ENCODE results near the gene RASGRP3.
"Not testable (repeated sequence)": the region's sequence is repeated elsewhere in the genome, so short reads cannot be mapped to it uniquely, and the experiment has no call there.

Gene RASGRP3, protein sequence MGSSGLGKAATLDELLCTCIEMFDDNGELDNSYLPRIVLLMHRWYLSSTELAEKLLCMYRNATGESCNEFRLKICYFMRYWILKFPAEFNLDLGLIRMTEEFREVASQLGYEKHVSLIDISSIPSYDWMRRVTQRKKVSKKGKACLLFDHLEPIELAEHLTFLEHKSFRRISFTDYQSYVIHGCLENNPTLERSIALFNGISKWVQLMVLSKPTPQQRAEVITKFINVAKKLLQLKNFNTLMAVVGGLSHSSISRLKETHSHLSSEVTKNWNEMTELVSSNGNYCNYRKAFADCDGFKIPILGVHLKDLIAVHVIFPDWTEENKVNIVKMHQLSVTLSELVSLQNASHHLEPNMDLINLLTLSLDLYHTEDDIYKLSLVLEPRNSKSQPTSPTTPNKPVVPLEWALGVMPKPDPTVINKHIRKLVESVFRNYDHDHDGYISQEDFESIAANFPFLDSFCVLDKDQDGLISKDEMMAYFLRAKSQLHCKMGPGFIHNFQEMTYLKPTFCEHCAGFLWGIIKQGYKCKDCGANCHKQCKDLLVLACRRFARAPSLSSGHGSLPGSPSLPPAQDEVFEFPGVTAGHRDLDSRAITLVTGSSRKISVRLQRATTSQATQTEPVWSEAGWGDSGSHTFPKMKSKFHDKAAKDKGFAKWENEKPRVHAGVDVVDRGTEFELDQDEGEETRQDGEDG

DNA sequence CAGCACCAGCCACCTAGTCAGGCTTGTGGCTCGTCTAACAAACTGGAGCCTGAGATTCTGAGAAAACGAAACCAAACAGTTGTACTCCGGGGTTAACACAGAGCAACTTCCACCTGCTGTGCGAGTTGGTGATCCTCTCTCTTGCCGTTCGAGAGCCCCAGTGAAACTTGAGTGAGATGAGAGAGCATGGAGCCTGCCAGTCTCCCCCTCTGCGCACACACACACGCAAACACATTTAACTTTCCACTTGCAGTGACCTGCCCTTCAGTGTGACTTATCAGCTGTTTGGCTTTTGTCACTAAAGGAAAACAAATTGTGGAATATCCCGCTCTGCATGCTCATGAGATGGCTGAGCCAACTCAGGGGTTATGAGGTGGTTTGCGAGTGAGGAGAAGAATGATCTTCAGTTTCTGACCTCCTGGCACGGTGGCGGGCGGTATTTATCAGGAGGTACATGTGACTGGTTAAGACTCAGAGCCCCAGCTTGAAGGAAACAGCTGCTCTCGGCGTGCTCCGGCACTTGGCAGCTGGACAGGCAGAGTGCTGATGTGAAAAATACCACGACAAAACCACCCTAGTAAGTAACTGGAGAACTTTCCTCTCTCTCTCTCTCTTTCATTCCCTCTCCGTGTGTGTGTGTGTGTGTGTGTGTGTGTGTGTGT lies at the start of gene RASGRP3:
RASGRP3 (plus strand) TSS at position 519 of the 662 bp plus-strand sequence. CDS start 38,488 bp downstream, outside the sequence.
- peak; percentile 50 for DNase-seq

DNA sequence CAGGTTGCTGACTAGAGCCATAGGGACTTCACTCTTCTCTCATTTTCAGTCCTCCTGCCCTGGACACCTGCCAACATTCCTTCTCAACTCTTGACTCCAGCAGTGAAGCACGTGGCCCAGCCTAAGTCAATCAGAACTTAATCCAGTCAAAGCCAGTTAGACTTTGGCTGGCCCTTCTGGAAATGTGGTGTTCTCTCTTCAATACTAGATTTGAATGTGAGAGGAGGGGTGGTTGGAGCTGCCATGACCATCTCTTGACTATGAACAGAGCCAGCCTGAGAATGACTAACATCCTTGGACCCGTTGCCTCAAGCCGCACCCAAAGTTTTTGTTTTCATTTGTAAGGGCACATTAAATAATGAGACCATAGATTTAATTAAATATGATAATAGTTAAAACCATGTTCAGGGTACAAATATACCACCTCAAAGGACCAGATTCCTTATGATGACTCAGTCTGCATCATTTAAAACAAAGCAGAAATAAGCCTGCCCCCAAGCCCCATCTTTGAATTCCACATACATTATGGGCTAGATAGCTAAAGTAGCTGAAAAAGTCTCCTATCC lies 49.7 kb upstream of the RASGRP3 start:
- no peak for DNase-seq

DNA sequence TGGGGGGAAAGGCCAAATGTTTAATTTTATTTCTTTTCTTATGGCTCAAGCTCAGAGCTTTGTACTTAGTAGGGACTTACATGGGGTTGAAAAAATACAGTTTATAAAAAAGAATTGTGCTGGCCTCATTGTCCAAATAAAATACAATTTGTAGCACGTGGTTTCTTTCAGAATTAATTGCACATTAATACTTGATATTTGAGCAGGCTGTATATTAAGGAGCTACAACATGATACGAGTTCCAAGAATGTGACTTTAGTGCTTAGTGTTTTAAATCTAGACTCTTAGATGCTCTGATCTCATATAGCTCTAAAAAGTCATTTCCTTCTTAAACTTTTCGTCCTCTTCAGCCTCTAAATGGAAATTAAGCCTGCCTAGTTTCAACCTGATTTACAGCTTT lies 46.4 kb upstream of the RASGRP3 start:
- no peak for DNase-seq

DNA sequence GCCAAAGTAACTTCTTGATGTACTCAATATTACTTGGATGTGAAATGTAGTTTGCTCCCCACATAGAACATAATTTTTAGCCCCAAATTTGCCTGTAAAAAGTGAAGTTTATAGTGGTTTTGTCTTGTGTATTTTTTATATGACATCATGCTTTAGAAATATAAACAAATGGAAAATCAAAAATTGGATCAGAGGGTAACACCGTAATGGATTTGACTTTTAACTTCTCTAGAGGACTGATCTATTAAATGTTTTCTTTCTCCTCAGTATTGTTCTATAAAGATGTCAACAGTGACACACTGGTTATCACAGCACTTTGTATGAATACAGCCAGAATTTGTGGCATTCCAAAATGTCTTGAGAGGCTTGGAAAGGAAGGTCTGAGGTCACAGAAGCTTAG lies 45.6 kb upstream of the RASGRP3 start:
- DNase-seq, result no peak

DNA sequence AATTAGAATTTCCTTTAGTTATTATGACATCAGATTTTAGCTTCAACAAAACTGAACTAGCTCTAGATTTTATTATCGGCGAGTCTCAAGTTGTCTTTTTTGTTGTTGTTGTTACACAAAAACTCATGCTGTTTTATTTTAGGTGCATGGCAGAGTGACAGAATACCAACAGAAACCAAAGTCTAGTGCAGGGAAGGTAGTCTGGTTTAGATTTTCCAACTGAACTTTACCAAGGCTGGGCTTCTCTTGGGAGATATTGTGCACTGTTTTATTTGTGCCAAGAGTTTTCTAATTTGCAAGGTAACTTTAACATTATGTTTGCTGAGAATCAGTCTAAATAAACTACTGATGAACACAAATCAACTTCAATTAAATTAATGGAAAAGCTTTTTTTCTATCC lies 43.6 kb upstream of the RASGRP3 start:
- DNase-seq, result no peak

DNA sequence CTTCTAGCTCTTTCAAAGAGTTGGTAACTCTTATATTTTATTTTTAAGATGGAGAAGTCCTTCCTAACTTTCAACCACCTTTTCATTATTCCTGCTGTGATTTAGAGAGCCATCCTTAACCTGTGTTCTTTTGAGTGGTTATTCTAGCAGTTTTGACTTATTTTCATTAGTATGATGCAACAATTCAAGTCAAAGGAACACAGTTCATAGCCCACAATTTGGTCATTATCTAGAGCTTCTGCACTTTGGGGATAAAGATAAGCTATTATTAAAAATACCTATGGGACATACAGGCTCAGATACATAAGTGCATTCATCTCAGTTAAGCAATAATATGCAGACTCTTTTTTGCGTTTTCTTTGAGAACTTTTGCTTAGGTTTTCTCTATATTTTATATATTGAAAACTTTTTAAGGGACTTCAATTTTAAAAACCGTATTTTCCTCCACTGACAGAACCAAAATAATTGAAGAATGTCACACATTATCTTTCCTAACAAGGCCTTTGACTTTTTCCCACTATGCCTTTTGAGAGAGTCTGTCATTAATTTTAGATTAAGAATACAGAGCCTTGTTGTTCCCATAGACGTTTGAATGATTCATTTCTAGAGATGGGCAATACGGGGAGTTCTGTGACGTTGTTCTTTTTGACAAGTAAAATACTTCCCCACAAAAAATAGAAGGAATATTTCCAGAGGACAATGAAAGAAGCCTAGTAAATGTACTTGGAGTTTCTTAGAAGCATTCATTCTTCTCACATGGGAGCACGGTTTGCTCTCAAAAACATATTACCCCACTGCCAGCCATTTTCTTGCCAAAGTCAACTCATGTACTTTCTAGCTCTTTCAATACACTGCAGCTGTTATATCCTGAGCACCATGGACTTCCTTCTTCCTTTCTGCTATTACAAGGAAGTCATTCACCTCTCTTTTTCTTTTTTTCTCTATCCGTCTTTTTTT lies 42.9 kb upstream of the RASGRP3 start:
- DNase-seq, result no peak

DNA sequence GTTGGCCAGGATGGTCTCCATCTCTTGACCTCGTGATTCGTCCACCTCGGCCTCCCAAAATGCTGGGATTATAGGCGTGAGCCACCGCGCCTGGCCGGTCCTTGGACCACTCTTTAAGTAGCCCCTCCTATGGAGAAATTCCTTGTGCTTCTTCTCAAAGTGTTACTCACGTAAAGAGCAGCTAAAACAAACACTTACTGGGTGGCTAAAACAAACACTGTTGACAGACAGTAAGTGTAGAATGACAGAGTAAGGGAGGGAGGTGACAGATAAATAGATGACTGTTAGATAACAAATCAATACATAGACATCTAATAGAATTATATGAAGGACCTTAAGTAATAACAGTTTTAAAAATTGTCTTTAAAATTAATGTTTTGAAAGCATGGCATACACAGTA lies 40.9 kb upstream of the RASGRP3 start:
- DNase-seq, result no peak

DNA sequence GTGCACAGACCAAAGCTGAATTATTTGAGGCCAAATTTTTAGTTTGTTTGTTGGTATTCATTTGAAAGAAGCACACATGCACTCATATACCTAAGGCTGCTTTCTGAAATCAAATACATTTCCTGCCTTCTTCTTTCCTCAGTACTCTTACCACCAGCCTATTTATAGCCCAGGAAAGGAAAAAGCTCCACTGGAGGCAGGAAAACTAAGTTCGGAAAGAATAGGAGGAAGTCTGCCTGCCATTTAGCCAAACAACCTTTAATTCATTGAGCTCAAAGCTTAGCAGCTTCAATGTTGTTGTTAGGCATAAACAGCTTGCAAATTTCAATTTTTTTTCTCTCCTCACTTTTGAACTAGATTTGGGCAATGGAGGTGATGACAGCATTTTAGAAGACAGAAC lies 40.4 kb upstream of the RASGRP3 start:
- no peak for DNase-seq

DNA sequence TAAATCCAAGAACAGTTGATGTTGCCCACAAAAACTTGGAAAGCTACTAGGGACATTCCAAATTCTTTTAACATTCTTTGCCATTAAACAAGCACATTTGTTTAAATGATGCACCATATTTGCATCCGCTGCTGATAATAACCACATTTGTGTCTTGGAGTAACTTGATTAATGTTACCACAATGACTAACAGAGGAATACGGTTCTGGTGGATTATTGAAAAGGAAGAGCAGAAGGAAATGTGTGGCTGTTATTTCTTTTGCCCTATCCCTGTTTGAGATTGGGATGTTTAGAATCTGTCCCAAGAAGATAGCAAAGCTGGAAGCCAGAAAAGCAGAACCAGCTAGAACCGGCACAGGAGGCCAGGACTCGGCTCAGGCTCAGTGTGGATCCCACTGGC lies 39.2 kb upstream of the RASGRP3 start:
- DNase-seq, result no peak

DNA sequence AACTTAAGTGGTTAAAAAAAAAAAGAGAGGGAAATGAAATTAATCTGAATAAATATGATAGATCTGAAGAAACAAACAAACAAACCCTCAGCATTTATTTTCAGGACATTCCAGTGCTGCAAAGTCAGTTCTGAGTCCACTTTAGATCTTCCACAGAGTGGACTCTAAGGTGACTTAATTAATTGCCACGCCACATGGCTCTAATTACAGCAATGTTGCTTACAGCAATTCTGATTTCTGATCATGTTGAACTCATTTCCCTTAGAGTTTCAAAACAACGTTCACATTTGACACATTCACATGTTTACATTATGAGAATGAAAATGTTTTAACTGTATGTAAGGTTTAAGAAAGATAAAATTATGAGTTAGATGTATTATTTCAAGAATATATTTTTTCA lies 38.6 kb upstream of the RASGRP3 start:
- no peak for DNase-seq

DNA sequence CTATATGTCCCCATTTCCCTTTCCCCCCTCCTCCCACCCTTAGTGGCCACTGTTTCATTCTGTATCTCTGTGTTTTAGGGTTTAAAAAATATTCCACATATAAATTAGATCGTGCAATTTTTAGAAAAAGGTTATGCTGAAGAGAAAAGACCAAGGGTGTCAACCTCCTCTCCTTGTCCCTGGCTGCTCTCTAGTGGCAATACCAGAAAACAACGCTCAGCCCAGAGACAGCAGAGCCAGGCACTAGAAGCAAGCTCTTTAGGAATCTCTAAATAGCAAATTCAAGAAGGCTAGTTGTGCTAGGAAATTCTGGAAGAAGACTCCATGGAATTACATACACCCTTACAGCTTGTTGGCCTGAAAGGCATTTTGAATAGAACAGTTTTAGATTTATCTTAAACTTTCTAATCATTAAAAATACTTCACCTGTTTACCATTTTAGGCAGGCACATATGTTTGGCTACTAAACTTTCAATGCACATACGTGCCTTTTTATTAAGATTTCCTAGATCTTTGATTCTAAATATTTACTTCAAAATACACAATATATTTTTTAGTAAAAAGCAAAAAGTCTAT lies 35.1 kb upstream of the RASGRP3 start:
- DNase-seq, result no peak

DNA sequence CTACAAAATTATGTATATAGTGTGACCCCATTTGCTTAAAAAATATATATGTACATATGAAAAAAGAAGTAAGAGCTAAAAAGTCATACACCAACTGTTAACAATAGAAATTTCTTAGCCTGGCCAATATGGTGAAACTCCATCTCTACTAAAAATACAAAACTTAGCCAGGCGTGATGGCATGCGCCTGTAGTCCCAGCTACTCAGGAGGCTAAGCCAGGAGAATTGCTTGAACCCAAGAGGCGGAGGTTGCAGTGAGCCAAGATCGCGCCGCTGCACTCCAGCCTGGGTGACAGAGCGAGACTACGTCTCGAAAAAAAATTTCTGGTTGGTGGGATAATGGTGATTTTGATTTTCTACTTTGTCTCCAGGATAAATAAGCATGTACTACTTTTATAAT lies 34.4 kb upstream of the RASGRP3 start:
- DNase-seq, result not testable (repeated sequence)

DNA sequence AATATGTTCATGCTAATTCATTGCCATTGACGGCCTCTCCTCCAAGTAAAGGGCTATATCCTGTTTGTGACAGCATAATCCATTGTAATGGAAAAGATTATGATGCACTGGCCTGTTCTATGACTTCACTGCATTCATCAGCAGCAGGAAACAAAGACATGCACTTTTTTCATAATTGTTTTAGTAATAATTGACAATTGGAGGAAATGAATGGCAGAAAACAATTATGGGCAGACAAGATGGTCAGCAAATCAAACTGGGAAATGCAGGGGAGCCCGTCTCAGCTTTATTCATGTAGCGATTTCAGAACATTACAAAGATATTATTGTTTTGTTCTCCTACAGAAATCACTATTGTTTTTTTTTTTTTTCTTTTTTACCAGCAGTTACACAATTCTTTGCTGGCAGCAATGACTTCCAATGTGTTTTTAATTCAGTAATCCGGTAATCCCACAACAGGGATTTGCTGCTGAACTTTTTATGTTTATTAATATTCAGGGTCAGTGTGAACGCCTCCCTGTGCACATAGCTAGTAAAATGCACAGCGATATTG lies 33.8 kb upstream of the RASGRP3 start:
- no peak for DNase-seq

DNA sequence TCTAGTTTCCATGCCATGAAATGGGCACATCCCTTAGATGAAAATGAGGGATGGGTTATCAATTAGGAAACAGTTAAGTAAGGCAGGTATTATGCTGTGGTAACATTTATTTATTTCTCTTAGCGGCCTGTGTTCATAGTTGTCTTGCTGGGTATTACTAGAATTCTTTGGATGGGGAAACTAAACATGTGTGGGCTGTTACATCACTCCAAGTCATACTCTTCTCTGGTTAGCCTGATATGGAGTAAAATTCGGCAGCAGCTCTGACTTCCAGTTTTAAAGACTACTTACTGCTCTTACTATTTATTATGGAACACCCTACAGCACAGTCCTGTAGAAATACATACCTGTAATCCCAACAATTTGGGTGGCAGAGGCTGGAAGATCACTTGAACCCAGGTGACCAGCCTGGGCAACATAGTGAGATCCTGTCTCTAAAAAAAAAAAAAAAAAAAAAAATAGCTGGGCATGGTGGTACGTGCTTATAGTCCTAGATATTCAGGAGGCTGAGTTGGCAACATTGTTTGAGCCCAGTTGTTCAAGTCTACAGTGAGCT lies 33.1 kb upstream of the RASGRP3 start:
- DNase-seq, result no peak

DNA sequence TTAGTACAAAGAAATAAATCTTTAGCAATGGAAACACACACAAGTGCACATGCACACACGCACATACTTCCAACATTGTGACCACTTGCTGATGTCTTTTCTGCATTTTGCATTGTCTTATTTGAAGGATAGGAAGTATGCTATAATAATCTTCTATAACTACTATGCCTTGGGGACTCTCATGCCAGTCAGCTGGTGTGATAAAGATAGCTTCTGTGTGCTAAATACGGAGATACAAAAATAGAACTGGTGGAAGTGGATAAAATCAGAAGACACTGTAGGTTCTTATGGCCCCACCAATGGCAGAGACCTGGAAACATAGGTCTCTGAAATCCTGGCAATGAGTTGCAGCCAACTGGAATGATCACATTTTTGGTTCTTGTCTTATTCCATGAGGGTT lies 31.5 kb upstream of the RASGRP3 start:
- no peak for DNase-seq

DNA sequence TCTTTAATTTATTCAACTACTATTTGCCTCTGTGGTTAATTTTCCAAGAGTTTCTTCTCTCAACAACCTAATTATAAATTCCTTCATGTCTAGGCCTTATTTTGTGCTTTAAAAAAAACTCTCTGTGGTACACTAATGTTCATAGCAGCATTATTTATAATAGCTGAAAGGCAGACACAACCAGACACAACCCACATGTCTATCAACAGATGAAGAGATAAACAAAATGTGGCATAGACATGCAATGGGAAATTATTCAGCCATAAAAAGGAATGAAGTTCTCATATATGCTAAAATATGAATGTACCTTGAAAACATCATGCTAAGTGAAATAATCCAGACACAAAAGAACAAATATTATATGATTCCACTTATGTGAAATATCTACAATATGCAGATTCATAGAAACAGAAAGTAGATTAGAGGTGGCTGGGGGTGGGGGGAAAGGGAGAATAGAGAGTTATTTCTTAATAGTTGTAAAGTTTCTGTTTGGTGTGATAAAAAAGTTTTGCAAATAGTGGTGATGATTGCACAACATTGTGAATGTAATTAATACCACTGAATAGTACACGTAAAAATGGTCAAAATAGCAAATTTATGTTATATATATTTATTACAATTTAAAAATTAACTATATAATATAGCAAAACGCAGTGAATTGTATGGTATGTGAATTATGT lies 28.1 kb upstream of the RASGRP3 start:
- DNase-seq, result no peak

DNA sequence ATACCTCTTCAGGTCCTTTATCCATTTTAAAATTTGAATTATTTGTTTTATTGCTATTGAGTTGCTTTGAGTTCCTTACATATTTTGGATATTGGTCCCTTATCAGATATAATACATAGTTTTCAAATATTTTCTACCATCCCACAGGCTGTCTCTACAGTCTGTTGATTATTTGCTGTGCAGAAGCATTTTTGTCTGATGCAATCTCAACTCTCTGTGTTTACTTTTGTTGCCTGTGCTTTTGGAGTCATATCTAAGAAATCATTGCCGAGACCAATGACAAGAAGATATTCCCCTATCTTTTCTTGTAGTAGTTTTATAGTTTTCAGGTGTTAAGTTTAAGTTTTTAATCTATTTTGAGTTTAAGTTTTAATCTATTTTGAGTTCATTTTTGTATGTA lies 25.2 kb upstream of the RASGRP3 start:
- DNase-seq, result no peak

DNA sequence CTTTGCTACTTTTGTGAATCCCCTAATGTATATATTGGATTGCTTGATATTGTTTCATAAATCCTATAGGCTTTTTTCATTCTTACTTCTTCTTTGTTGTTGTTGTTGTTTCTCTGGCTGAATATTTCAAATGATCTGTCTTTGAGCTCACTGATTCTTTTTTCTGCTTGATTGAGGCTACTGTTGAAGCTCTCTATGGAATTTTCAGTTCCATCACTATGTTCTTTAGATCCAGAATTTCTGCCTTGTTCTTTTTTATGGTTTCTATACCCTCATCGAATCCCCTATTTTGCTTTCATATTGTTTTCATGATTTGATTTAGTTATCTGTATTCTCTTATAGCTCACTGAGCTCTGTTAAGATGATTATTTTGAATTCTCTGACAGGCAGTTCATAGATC lies 24.6 kb upstream of the RASGRP3 start:
- no peak for DNase-seq

DNA sequence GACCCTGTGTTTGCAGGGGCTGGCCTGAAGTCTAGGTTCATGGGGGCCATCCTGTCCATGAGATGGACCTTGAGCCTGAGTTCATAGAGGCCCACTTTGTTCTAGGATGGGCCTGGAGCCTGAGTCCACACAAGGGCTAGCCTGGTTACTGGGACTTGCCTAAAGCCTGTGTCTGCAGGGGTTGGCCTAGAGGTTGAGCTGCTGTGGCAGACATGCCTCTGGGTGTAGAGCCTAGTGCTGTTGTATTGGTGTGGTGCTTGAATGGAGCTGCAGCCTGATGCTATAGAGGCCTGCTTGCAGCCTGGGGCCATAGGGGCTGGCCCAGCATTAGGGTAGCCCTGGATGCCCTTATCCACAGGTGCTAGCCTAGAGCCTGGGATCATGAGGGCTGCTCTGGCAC lies 23.9 kb upstream of the RASGRP3 start:
- no peak for DNase-seq

DNA sequence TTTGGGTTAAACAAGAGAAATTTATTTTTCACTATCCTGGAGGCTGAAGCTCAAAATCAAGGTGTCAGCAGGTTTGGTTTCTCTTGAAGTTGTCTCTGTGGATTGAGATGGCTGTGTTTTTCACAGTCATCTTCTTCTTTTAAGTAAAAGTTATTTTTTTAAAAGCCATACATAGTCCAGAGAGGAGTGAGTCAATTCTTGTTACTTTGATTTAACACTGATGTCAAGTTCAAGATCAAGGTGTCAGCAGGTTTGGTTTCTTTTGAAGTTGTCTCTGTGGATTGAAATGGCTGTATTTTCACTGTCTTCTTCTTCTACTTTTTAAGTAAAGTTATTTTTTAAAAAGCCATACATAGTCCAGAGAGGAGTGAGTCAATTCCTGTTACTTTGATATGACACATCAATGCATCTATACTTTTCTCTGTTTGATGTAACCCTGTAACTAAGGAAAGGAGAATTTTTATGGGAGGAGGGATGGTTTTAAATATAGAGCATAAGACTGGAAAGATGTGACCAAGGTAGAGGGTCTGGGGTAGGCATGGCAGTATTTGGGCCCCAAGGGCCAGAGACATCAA lies 22.5 kb upstream of the RASGRP3 start:
- DNase-seq, result no peak

Data from stimulated activated CD4-positive, alpha-beta T cell treated with anti-CD3 and anti-CD28 coated beads, Interleukin-4, amount 100 ng/mL, for 1 hour (primary cell).